Neural cell (in vitro differentiated cells): ENCODE data around the gene CEMIP2. TPM values are rescaled to one million over a fixed set of nuclear protein-coding genes. Genes with fewer than 3 reads are reported as not detected.

Experiments used
- polyA plus RNA-seq: library from polyadenylated mRNA; depleted of rRNA; stranded (reverse); fragments of >200 nt; gene quantifications from 2 replicates; pipeline ENCODE4 v1.2.3, GENCODE V29; 2014

CEMIP2 gene
- polyA plus RNA-seq, 1 donor from 2014 or later, result 11.3 TPM

Other genes starting within 250 kb of the CEMIP2 start
- gene ABHD17B, start 142.7 kb upstream of the CEMIP2 start, polyA plus RNA-seq, result 53.0 and 58.0 TPM in 2 replicates
- gene C9orf85, start 143.1 kb upstream of the CEMIP2 start, polyA plus RNA-seq, result 15.8 and 20.3 TPM in 2 replicates